Measurements from ENCODE around the gene GUCY2F. TPM values are rescaled to one million over a fixed set of nuclear protein-coding genes. Genes with fewer than 3 reads are reported as not detected.

Gene GUCY2F
- total RNA-seq, result not detected

GRCh38 chrX:109481986-109482385, at the start of gene GUCY2F:
GUCY2F (minus strand) TSS chrX:109482086; CDS start chrX:109475936, 6,150 bp downstream.
- H3K4me1 Mint-ChIP-seq, result no peaks in the 10 kb centered on the region
- H3K36me3 Mint-ChIP-seq (ENCODE audit: low read depth), result no peaks in the 10 kb centered on the region
- DNase-seq, result no peak
- POLR2A ChIA-PET, result no interaction called here
- H3K4me3 Mint-ChIP-seq, result no peak within 1 kb of the TSS
- peaks cover 5% of the 10 kb centered on the region for H3K27me3 Mint-ChIP-seq
- H3K27ac Mint-ChIP-seq, result no peak within 1 kb of the TSS
- H3K9me3 Mint-ChIP-seq, result no peaks in the 10 kb centered on the region
- CTCF ChIA-PET, result no interaction called here

GRCh38 chrX:109519001-109519400, 37.1 kb upstream of the GUCY2F start:
- ChIA-PET POLR2A (no interaction called here), CTCF (no interaction called here)
- H3K27ac Mint-ChIP-seq, result no peak overlapping the region
- H3K4me3 Mint-ChIP-seq, result no peak overlapping the region
- peaks cover 13% of the 10 kb centered on the region for H3K27me3 Mint-ChIP-seq
- DNase-seq, result no peak
- no peaks in the 10 kb centered on the region for H3K4me1 Mint-ChIP-seq
- H3K9me3 Mint-ChIP-seq, result no peaks in the 10 kb centered on the region
- no peaks in the 10 kb centered on the region for H3K36me3 Mint-ChIP-seq (ENCODE audit: low read depth)

- POLR2A ChIA-PET, result no interaction called here
Measured at GRCh38 chrX:109511113-109511512, 29.2 kb upstream of the GUCY2F start.

GRCh38 chrX:109508915-109509314, 27.0 kb upstream of the GUCY2F start:
- DNase-seq, result no peak
- no peak overlapping the region for H3K4me3 Mint-ChIP-seq
- POLR2A ChIA-PET, result no interaction called here
- H3K27ac Mint-ChIP-seq, result no peak overlapping the region
- H3K36me3 Mint-ChIP-seq (ENCODE audit: low read depth), result no peaks in the 10 kb centered on the region
- CTCF ChIA-PET, result no interaction called here
- H3K4me1 Mint-ChIP-seq, result no peaks in the 10 kb centered on the region
- H3K9me3 Mint-ChIP-seq, result no peaks in the 10 kb centered on the region
- peaks cover 24% of the 10 kb centered on the region for H3K27me3 Mint-ChIP-seq

More at GRCh38 chrX:109511113-109511512, 29.2 kb upstream of the GUCY2F start:
- DNase-seq, result no peak
- H3K36me3 Mint-ChIP-seq (ENCODE audit: low read depth), result no peaks in the 10 kb centered on the region
- H3K9me3 Mint-ChIP-seq, result no peaks in the 10 kb centered on the region
- no peak overlapping the region for H3K4me3 Mint-ChIP-seq
- H3K27me3 Mint-ChIP-seq, result peaks cover 29% of the 10 kb centered on the region
- H3K27ac Mint-ChIP-seq, result no peak overlapping the region
- no peaks in the 10 kb centered on the region for H3K4me1 Mint-ChIP-seq
- CTCF ChIA-PET, result no interaction called here

GRCh38 chrX:109501176-109501575, 19.3 kb upstream of the GUCY2F start:
- H3K4me3 Mint-ChIP-seq, result no peak overlapping the region
- no peak overlapping the region for H3K27ac Mint-ChIP-seq
- no peaks in the 10 kb centered on the region for H3K9me3 Mint-ChIP-seq
- no peaks in the 10 kb centered on the region for H3K36me3 Mint-ChIP-seq (ENCODE audit: low read depth)
- ChIA-PET POLR2A (no interaction called here), CTCF (interaction anchor here (1.2 kb wide), 1 partner anchor 15 kb away, joined by 4 read pairs; no protein-coding TSS in a partner anchor)
- no peaks in the 10 kb centered on the region for H3K27me3 Mint-ChIP-seq
- H3K4me1 Mint-ChIP-seq, result no peaks in the 10 kb centered on the region
- DNase-seq, result no peak

- H3K4me1 Mint-ChIP-seq, result no peaks in the 10 kb centered on the region
- DNase-seq, result no peak
- peaks cover 2% of the 10 kb centered on the region for H3K27me3 Mint-ChIP-seq
- POLR2A ChIA-PET, result no interaction called here
- no peak overlapping the region for H3K27ac Mint-ChIP-seq
- H3K9me3 Mint-ChIP-seq, result no peaks in the 10 kb centered on the region
- H3K36me3 Mint-ChIP-seq (ENCODE audit: low read depth), result no peaks in the 10 kb centered on the region
- H3K4me3 Mint-ChIP-seq, result no peak overlapping the region
- CTCF ChIA-PET, result interaction anchor here (0.6 kb wide), 1 partner anchor 178 kb away, joined by 5 read pairs; no protein-coding TSS in a partner anchor
Measured at GRCh38 chrX:109498434-109498833, 16.5 kb upstream of the GUCY2F start.

- H3K27ac Mint-ChIP-seq, result no peak overlapping the region
- CTCF ChIA-PET, result no interaction called here
- H3K9me3 Mint-ChIP-seq, result no peaks in the 10 kb centered on the region
- DNase-seq, result no peak
- no peak overlapping the region for H3K4me3 Mint-ChIP-seq
- H3K27me3 Mint-ChIP-seq, result peaks cover 6% of the 10 kb centered on the region
- H3K4me1 Mint-ChIP-seq, result no peaks in the 10 kb centered on the region
- POLR2A ChIA-PET, result no interaction called here
- no peaks in the 10 kb centered on the region for H3K36me3 Mint-ChIP-seq (ENCODE audit: low read depth)
Measured at GRCh38 chrX:109489174-109489573, 7.3 kb upstream of the GUCY2F start.

- DNase-seq, result no peak
- Mint-ChIP-seq H3K4me3 (no peak overlapping the region), H3K27ac (no peak overlapping the region), H3K9me3 (no peaks in the 10 kb centered on the region), H3K36me3 (ENCODE audit: low read depth) (no peaks in the 10 kb centered on the region), H3K27me3 (peaks cover 1% of the 10 kb centered on the region), H3K4me1 (no peaks in the 10 kb centered on the region)
- ChIA-PET CTCF (no interaction called here), POLR2A (no interaction called here)
Measured at GRCh38 chrX:109487640-109488039, 5.8 kb upstream of the GUCY2F start.

GRCh38 chrX:109485470-109486340, 3.8 kb upstream of the GUCY2F start:
- Mint-ChIP-seq H3K27me3 (peaks cover 5% of the 10 kb centered on the region), H3K9me3 (no peaks in the 10 kb centered on the region), H3K27ac (no peak overlapping the region), H3K4me1 (no peaks in the 10 kb centered on the region), H3K36me3 (ENCODE audit: low read depth) (no peaks in the 10 kb centered on the region), H3K4me3 (no peak overlapping the region)
- ChIA-PET CTCF (interaction anchor here (0.7 to 2.0 kb wide), 13 partner anchors 10 to 405 kb away, joined by 3 to 12 read pairs (median 4); no protein-coding TSS in a partner anchor), POLR2A (no interaction called here)
- DNase-seq, result peak; percentile 64

- H3K27ac Mint-ChIP-seq, result no peak overlapping the region
- no peaks in the 10 kb centered on the region for H3K4me1 Mint-ChIP-seq
- no peak for DNase-seq
- H3K36me3 Mint-ChIP-seq (ENCODE audit: low read depth), result no peaks in the 10 kb centered on the region
- no peak overlapping the region for H3K4me3 Mint-ChIP-seq
- no peaks in the 10 kb centered on the region for H3K9me3 Mint-ChIP-seq
- ChIA-PET POLR2A (no interaction called here), CTCF (interaction anchor here (0.6 to 2.0 kb wide), 5 partner anchors 12 to 395 kb away, joined by 3 to 12 read pairs (median 6); no protein-coding TSS in a partner anchor)
- peaks cover 5% of the 10 kb centered on the region for H3K27me3 Mint-ChIP-seq
Measured at GRCh38 chrX:109484886-109485285, 3.0 kb upstream of the GUCY2F start.

- Mint-ChIP-seq H3K9me3 (no peaks in the 10 kb centered on the region), H3K4me1 (peaks cover 5% of the 10 kb centered on the region), H3K36me3 (ENCODE audit: low read depth) (no peaks in the 10 kb centered on the region), H3K4me3 (no peak overlapping the region), H3K27me3 (no peaks in the 10 kb centered on the region), H3K27ac (no peak overlapping the region)
- POLR2A ChIA-PET, result no interaction called here
- CTCF ChIA-PET, result no interaction called here
- no peak for DNase-seq
Measured at GRCh38 chrX:109475174-109475891, 6.6 kb downstream of the GUCY2F start.

GRCh38 chrX:109472939-109473735, 8.7 kb downstream of the GUCY2F start:
- H3K9me3 Mint-ChIP-seq, result no peaks in the 10 kb centered on the region
- no peak overlapping the region for H3K27ac Mint-ChIP-seq
- H3K36me3 Mint-ChIP-seq (ENCODE audit: low read depth), result no peaks in the 10 kb centered on the region
- peaks cover 5% of the 10 kb centered on the region for H3K4me1 Mint-ChIP-seq
- DNase-seq, result peak; percentile 7
- POLR2A ChIA-PET, result no interaction called here
- CTCF ChIA-PET, result interaction anchor here (2.6 kb wide), 1 partner anchor 12 kb away, joined by 12 read pairs; no protein-coding TSS in a partner anchor
- H3K4me3 Mint-ChIP-seq, result no peak overlapping the region
- no peaks in the 10 kb centered on the region for H3K27me3 Mint-ChIP-seq

- CTCF ChIA-PET, result no interaction called here
- Mint-ChIP-seq H3K4me3 (no peak overlapping the region), H3K9me3 (no peaks in the 10 kb centered on the region), H3K36me3 (ENCODE audit: low read depth) (no peaks in the 10 kb centered on the region), H3K27ac (no peak overlapping the region), H3K27me3 (peaks cover 11% of the 10 kb centered on the region), H3K4me1 (no peaks in the 10 kb centered on the region)
- DNase-seq, result no peak
- POLR2A ChIA-PET, result no interaction called here
Measured at GRCh38 chrX:109464231-109464630, 17.7 kb downstream of the GUCY2F start.
